Measurements from ENCODE around the gene PRKD2.
"Not testable (repeated sequence)": the region's sequence is repeated elsewhere in the genome, so short reads cannot be mapped to it uniquely, and the experiment has no call there.

PRKD2 gene

GRCh38 chr19:46631481-46631880, 85.4 kb downstream of the PRKD2 start:
- DNase-seq (ENCODE audit: low spot score) = no peak

- DNase-seq (ENCODE audit: low spot score) = no peak
Observed at GRCh38 chr19:46630586-46631205, 86.2 kb downstream of the PRKD2 start.

- DNase-seq (ENCODE audit: low spot score) = no peak
Observed at GRCh38 chr19:46629546-46630025, 87.3 kb downstream of the PRKD2 start.

DNA sequence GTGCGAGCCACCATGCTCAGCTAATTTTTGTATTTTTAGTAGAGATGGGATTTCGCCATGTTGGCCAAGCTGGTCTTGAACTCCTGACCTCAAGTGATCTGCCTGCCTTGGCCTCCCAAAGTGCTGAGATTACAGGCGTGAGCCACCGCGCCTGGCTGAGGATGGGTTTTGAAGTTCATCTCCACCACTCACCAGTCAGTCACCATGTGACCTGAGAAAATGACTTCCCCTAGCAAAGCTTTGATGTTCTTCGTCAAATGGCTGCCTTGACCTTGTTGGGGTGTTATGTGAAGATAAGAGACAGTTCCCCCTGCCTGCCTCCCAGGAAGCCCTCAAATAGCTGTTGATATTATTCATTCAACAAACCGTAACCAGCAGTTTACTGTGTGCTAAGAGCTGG, 87.9 kb downstream of the PRKD2 start:
- not testable (repeated sequence) for DNase-seq (ENCODE audit: low spot score)

- no peak for DNase-seq (ENCODE audit: low spot score)
Observed at GRCh38 chr19:46626446-46626845, 90.5 kb downstream of the PRKD2 start.

DNA sequence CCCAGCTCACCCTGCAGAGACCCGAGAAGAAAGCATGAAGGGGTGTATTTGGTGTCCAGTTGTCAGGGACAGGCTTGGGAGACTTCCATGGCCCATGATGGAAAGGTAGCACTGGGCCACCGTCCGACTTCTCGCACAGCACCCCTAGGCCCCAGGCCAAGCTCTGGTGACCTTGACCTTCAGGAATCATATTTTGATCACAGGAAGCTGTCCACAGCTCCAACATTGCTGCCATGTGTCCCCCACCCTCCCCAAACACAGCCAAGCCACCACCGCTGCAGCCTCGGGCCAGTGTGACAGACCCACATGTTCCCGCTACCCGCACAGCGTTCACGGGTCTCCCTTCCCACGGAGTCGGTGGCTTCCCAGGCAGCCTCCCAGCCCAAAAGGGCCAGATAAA, 91.2 kb downstream of the PRKD2 start:
- no peak for DNase-seq (ENCODE audit: low spot score)

DNA sequence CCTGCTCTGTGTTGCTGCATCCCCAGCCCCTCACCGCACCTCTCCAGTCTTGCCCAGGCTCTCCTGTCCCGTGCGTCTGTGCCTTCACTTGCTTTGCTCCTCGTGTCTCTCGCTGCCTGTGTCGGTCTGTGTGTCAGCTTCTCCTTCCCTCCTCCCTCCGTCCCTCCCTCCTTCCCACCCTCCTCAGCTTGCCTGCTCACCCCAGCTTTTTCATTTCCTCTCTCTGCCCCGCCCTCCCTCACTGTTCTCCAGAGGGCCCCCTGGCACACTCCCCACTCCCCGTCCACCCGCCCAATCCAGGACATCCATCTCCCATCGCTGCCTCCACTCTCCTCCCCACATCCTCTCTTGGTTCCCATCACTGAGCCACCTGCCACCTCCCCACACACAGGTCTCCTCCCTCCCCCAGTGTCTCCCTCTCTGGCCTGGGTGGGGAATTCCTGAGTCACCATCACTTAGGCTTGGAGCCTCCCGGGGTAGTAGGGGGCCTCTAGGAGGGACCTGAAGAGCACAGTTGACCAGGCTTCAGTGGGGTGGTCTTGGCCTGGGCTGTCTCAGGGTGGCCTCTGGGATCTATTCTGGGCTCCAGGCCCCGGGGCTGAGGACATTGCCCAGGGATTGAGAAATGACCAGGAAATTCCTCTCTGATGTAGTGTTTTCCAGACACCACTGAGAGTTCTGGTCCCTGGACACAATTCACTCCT, 91.8 kb downstream of the PRKD2 start, which contains the start of gene PTGIR:
Gene PTGIR, minus strand, starts transcription at position 132 of the 704 bp plus-strand sequence. CDS start 864 bp downstream, outside the sequence.
- DNase-seq (ENCODE audit: low spot score) = no peak

Measured in SW480 (cell line).